ENCODE data around the gene TMEM44.

DNA sequence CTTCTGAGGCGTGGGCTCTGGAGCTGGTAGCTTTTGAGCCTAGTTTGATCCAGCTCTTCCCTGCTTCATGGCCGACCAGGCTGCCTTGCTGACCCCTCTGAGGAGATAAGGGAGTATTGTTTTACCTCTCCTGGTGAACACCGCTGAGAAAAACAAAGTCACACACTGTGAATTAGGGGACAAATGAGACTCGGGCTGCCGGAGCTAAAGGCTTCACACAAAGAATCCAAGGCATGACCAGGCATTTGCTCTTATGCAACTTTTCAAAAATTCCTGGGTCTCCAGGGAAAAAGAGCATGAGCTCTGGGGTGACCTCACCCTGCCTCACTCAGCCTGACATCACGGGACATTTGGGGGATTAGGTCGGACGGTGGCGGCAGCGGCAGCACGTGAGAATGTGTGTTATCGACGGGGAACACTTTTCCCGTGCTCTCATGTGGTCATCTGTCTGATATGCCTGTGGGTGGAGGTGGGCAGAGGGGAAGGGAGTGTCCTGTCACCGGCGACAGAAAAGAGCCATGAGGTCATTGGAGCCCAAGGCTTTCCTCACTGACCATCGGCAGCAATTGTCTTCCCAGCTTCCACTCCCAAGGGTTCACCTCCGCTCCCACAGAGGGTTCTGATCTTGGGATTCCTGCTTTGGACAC lies 61.0 kb downstream of the TMEM44 start:
- TF ChIP-seq, protein P1, sequence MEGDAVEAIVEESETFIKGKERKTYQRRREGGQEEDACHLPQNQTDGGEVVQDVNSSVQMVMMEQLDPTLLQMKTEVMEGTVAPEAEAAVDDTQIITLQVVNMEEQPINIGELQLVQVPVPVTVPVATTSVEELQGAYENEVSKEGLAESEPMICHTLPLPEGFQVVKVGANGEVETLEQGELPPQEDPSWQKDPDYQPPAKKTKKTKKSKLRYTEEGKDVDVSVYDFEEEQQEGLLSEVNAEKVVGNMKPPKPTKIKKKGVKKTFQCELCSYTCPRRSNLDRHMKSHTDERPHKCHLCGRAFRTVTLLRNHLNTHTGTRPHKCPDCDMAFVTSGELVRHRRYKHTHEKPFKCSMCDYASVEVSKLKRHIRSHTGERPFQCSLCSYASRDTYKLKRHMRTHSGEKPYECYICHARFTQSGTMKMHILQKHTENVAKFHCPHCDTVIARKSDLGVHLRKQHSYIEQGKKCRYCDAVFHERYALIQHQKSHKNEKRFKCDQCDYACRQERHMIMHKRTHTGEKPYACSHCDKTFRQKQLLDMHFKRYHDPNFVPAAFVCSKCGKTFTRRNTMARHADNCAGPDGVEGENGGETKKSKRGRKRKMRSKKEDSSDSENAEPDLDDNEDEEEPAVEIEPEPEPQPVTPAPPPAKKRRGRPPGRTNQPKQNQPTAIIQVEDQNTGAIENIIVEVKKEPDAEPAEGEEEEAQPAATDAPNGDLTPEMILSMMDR (IDR thresholded peaks at IDR 0.05): no peak
- no peak for TF ChIP-seq POLR2A (IDR thresholded peaks at IDR 0.05)
